Cardiac muscle cell (in vitro differentiated cells and primary cell): ENCODE results near the gene TTC33. TPM values are rescaled to one million over a fixed set of nuclear protein-coding genes. Genes with fewer than 3 reads are reported as not detected.
"Not testable (repeated sequence)": the region's sequence is repeated elsewhere in the genome, so short reads cannot be mapped to it uniquely, and the experiment has no call there.

Source experiments
- DNase-seq, 2 donors: peaks; one replicate each; pipeline versions ENCODE4 v3.0.0 to v3.0.0-alpha.2; 2010 to 2017; ENCODE audit warnings: low read depth in 1 of 2, low spot score in 1 of 2
- H3K27ac ChIP-seq: fragments of 200-600 bp; sonication (generic); 2 replicates; pipeline ENCODE4 v1.5.1; 2016
- H3K27me3 ChIP-seq: fragments of 200-600 bp; sonication (generic); 2 replicates; pipeline ENCODE4 v1.6.0; 2016; ENCODE audit warnings: control low read depth
- H3K36me3 ChIP-seq: fragments of 200-600 bp; sonication (generic); 2 replicates; pipeline ENCODE4 v1.5.1; 2016; ENCODE audit warnings: control low read depth
- H3K4me1 ChIP-seq: fragments of 200-600 bp; sonication (generic); 2 replicates; pipeline ENCODE4 v1.8.1; 2017; ENCODE audit warnings: low read depth, mild to moderate bottlenecking, mixed run types
- H3K4me3 ChIP-seq: fragments of 200-600 bp; sonication (generic); 2 replicates; pipeline ENCODE4 v1.5.1; 2016; ENCODE audit warnings: mild to moderate bottlenecking
- H3K9me3 ChIP-seq: fragments of 200-600 bp; sonication (generic); 2 replicates; pipeline ENCODE4 v1.5.1; 2017; ENCODE audit warnings: low read depth, mild to moderate bottlenecking, control low read depth
- CTCF ChIP-seq: IDR thresholded peaks from 2 replicates; pipeline ENCODE4 v1.5.1; 2012; ENCODE audit warnings: low read depth, mild to moderate bottlenecking, low read length
- polyA plus RNA-seq: library from polyadenylated mRNA; unstranded; fragments of >200 nt; fragmentation: Nextera tagmentation; extraction: Ambion mirVana; gene quantifications from 2 replicates; pipeline ENCODE4 v1.2.1, GENCODE V29; 2016
- total RNA-seq: library from RNA; depleted of rRNA; stranded (reverse); fragments of >200 nt; gene quantifications from 2 replicates; pipeline ENCODE4 v1.2.3, GENCODE V29; 2016

TTC33 gene
- total and polyA plus RNA-seq, 2 experiments from 2014 or later: 16.3 to 46.7 TPM

GRCh38 chr5:40570408-40571129 is 185.2 kb downstream of the TTC33 start:
- no peaks in the 10 kb centered on the region for H3K9me3 ChIP-seq
- H3K36me3 ChIP-seq: no peaks in the 10 kb centered on the region
- H3K27me3 ChIP-seq: no peaks in the 10 kb centered on the region
- TF ChIP-seq CTCF: no peak
- H3K4me1 ChIP-seq: no peaks in the 10 kb centered on the region
- H3K27ac ChIP-seq: no peak overlapping the region
- DNase-seq: peak in 1 of 2 donors; percentile 29
- no peak overlapping the region for H3K4me3 ChIP-seq

GRCh38 chr5:40569546-40570270 is 186.1 kb downstream of the TTC33 start:
- TF ChIP-seq CTCF: no peak
- no peaks in the 10 kb centered on the region for H3K9me3 ChIP-seq
- H3K4me3 ChIP-seq: no peak overlapping the region
- H3K36me3 ChIP-seq: no peaks in the 10 kb centered on the region
- no peaks in the 10 kb centered on the region for H3K4me1 ChIP-seq
- H3K27me3 ChIP-seq: no peaks in the 10 kb centered on the region
- H3K27ac ChIP-seq: no peak overlapping the region
- peak in 1 of 2 donors; percentile 23 for DNase-seq

- H3K9me3 ChIP-seq: no peaks in the 10 kb centered on the region
- DNase-seq: no peak
These were observed 187.2 kb downstream of the TTC33 start for GRCh38 chr5:40568548-40568947.

GRCh38 chr5:40563173-40563572 is 192.6 kb downstream of the TTC33 start:
- H3K27ac ChIP-seq, H3K4me1 ChIP-seq, H3K36me3 ChIP-seq, H3K9me3 ChIP-seq, H3K27me3 ChIP-seq, H3K4me3 ChIP-seq, DNase-seq: not testable (repeated sequence)

More at GRCh38 chr5:40568548-40568947, 187.2 kb downstream of the TTC33 start:
- Histone ChIP-seq H3K27me3 (no peaks in the 10 kb centered on the region), H3K27ac (no peak overlapping the region), H3K4me3 (no peak overlapping the region), H3K36me3 (no peaks in the 10 kb centered on the region), H3K4me1 (no peaks in the 10 kb centered on the region)
- TF ChIP-seq CTCF: no peak

- Histone ChIP-seq H3K27ac (no peak overlapping the region), H3K36me3 (no peaks in the 10 kb centered on the region), H3K27me3 (no peaks in the 10 kb centered on the region), H3K4me1 (no peaks in the 10 kb centered on the region), H3K9me3 (no peaks in the 10 kb centered on the region), H3K4me3 (no peak overlapping the region)
- no peak for TF ChIP-seq CTCF
- no peak for DNase-seq
These were observed 195.2 kb downstream of the TTC33 start for GRCh38 chr5:40560474-40561110.

GRCh38 chr5:40559306-40559705 is 196.5 kb downstream of the TTC33 start:
- no peak overlapping the region for H3K4me3 ChIP-seq
- H3K9me3 ChIP-seq: no peaks in the 10 kb centered on the region
- no peak overlapping the region for H3K27ac ChIP-seq
- H3K36me3 ChIP-seq: no peaks in the 10 kb centered on the region
- no peak for DNase-seq
- TF ChIP-seq CTCF: no peak
- H3K4me1 ChIP-seq: no peaks in the 10 kb centered on the region
- no peaks in the 10 kb centered on the region for H3K27me3 ChIP-seq
